GM18508 (cell line): ENCODE results near the gene KIT.

Source experiments
- ATAC-seq: cut with Tn5 transposase; IDR thresholded peaks from one replicate; pipeline ENCODE4 v1.9.1; 2021; ENCODE audit warnings: moderate number of reproducible peaks; ENCODE audit not compliant: insufficient read depth, unreplicated experiment

KIT gene

GRCh38 chr4:54695337-54695736 is 37.6 kb downstream of the KIT start:
- no peak for ATAC-seq

GRCh38 chr4:54695788-54696187 is 38.0 kb downstream of the KIT start:
- ATAC-seq, result no peak

GRCh38 chr4:54696649-54697048 is 38.9 kb downstream of the KIT start:
- no peak for ATAC-seq

GRCh38 chr4:54700986-54701385 is 43.2 kb downstream of the KIT start:
- no peak for ATAC-seq

- ATAC-seq, result no peak
Observed at GRCh38 chr4:54703182-54703581, 45.4 kb downstream of the KIT start.

GRCh38 chr4:54707406-54707805 is 49.6 kb downstream of the KIT start:
- no peak for ATAC-seq

- ATAC-seq, result no peak
Observed at GRCh38 chr4:54708339-54709279, 50.9 kb downstream of the KIT start.

- ATAC-seq, result no peak
Observed at GRCh38 chr4:54709400-54709799, 51.6 kb downstream of the KIT start.

- no peak for ATAC-seq
Observed at GRCh38 chr4:54712206-54712605, 54.4 kb downstream of the KIT start.

GRCh38 chr4:54714631-54715030 is 56.9 kb downstream of the KIT start:
- no peak for ATAC-seq

- no peak for ATAC-seq
Observed at GRCh38 chr4:54716478-54717065, 58.8 kb downstream of the KIT start.

GRCh38 chr4:54717694-54718093 is 59.9 kb downstream of the KIT start:
- ATAC-seq, result no peak

- no peak for ATAC-seq
Observed at GRCh38 chr4:54719378-54719777, 61.6 kb downstream of the KIT start.

- no peak for ATAC-seq
Observed at GRCh38 chr4:54723220-54723619, 65.5 kb downstream of the KIT start.

GRCh38 chr4:54723820-54724219 is 66.1 kb downstream of the KIT start:
- ATAC-seq, result no peak

GRCh38 chr4:54726907-54727306 is 69.2 kb downstream of the KIT start:
- ATAC-seq, result peak; percentile 26

GRCh38 chr4:54727346-54727745 is 69.6 kb downstream of the KIT start:
- peak; percentile 48 for ATAC-seq

GRCh38 chr4:54728368-54728767 is 70.6 kb downstream of the KIT start:
- ATAC-seq, result no peak

- ATAC-seq, result no peak
Observed at GRCh38 chr4:54729256-54729655, 71.5 kb downstream of the KIT start.

GRCh38 chr4:54730581-54730980 is 72.8 kb downstream of the KIT start:
- no peak for ATAC-seq

- ATAC-seq, result no peak
Observed at GRCh38 chr4:54731552-54731951, 73.8 kb downstream of the KIT start.

GRCh38 chr4:54731976-54732375 is 74.2 kb downstream of the KIT start:
- ATAC-seq, result no peak
